GM13977 (cell line): Measurements from ENCODE around the gene SIRT7.
"Not testable (repeated sequence)": the region's sequence is repeated elsewhere in the genome, so short reads cannot be mapped to it uniquely, and the experiment has no call there.

Experiments
- DNase-seq: peaks from one replicate; pipeline ENCODE4 v3.0.0; 2012; ENCODE audit warnings: low spot score
- CTCF ChIP-seq: IDR thresholded peaks from 2 replicates; pipeline ENCODE4 v1.5.1; 2012; ENCODE audit warnings: mild to moderate bottlenecking, control low read depth; ENCODE audit not compliant: insufficient read depth; ENCODE audit errors: extremely low read depth, missing control alignments
- in situ Hi-C: fragments of 300-500 bp; cut with MboI; formaldehyde crosslinking; loops from one replicate; pipeline ENCODE4 v1.12.0; 2022; ENCODE audit warnings: low sequenced_read_pairs, low pct_unique_long_range_greater_than_20kb, mixed read lengths, inconsistent platforms; ENCODE audit not compliant: unreplicated experiment

SIRT7 gene

GRCh38 chr17:81922566-81923301 lies 4.8 kb upstream of the SIRT7 start:
- in situ Hi-C loops = no loop called here
- DNase-seq = no peak
- no peak for TF ChIP-seq CTCF

GRCh38 chr17:81921996-81922565 lies 4.1 kb upstream of the SIRT7 start:
- in situ Hi-C loops = no loop called here
- DNase-seq = no peak

GRCh38 chr17:81921537-81921862 lies 3.5 kb upstream of the SIRT7 start:
- in situ Hi-C loops = no loop called here
- DNase-seq = no peak
- no peak for TF ChIP-seq CTCF

More at GRCh38 chr17:81921996-81922565, 4.1 kb upstream of the SIRT7 start:
- TF ChIP-seq CTCF = no peak

GRCh38 chr17:81920612-81921536 lies 2.9 kb upstream of the SIRT7 start:
- TF ChIP-seq CTCF = no peak
- in situ Hi-C loops = no loop called here
- DNase-seq = no peak

- DNase-seq = no peak
- in situ Hi-C loops = no loop called here
- TF ChIP-seq CTCF = no peak
These were observed 1.0 kb upstream of the SIRT7 start for GRCh38 chr17:81918832-81919545.

GRCh38 chr17:81918333-81918669 lies 325 bp upstream of the SIRT7 start:
- in situ Hi-C loops, DNase-seq: not testable (repeated sequence)
